Measurements from ENCODE around the gene GSTA1. TPM values are rescaled to one million over a fixed set of nuclear protein-coding genes. Genes with fewer than 3 reads are reported as not detected.
"Not testable (repeated sequence)": the region's sequence is repeated elsewhere in the genome, so short reads cannot be mapped to it uniquely, and the experiment has no call there.

Gene GSTA1
- total RNA-seq, result 1 to 10 TPM in 1 of 2 donors, under 1 TPM in 1; 0.50 to 8.1 TPM
- long read RNA-seq, partial matches to known transcripts, result 0 of 4 reads
- long read RNA-seq, other reads (novel, unspliced or antisense), result 0 of 4 reads

- DNase-seq; intact Hi-C loops (cut with DNase I, micrococcal nuclease): not testable (repeated sequence)
- ATAC-seq, result peak; percentile 83
Measured at GRCh38 chr6:52803668-52804255, at the start of gene GSTA1. TSS of gene GSTA1 (minus strand) at chr6:52803816. CDS start at chr6:52799267, 4,549 bp downstream.

GRCh38 chr6:52849137-52849536 lies 45.5 kb upstream of the GSTA1 start:
- DNase-seq (no peak), ATAC-seq (no peak)
- intact Hi-C loops (cut with DNase I, micrococcal nuclease), result no loop called here

GRCh38 chr6:52846002-52846401 lies 42.4 kb upstream of the GSTA1 start:
- intact Hi-C loops (cut with DNase I, micrococcal nuclease), result no loop called here
- DNase-seq, result no peak
- ATAC-seq, result no peak

- intact Hi-C loops (cut with DNase I, micrococcal nuclease), result no loop called here
- DNase-seq, result peak in 1 of 2 donors; percentile 16
- peak; percentile 73 for ATAC-seq
Measured at GRCh38 chr6:52843605-52844004, 40.0 kb upstream of the GSTA1 start.

- intact Hi-C loops (cut with DNase I, micrococcal nuclease), result no loop called here
- DNase-seq, result no peak
- no peak for ATAC-seq
Measured at GRCh38 chr6:52840763-52841585, 37.4 kb upstream of the GSTA1 start, which contains the start of gene GSTA5. TSS of gene GSTA5 (minus strand) at chr6:52840813.

GRCh38 chr6:52839124-52840055 lies 35.8 kb upstream of the GSTA1 start:
- peak; percentile 40 to 57 for DNase-seq
- ATAC-seq, result peak; percentile 96
- intact Hi-C loops (cut with DNase I, micrococcal nuclease), result no loop called here

GRCh38 chr6:52834481-52834880 lies 30.9 kb upstream of the GSTA1 start:
- DNase-seq, result no peak
- no peak for ATAC-seq
- intact Hi-C loops (cut with DNase I, micrococcal nuclease), result no loop called here

- DNase-seq; ATAC-seq; intact Hi-C loops (cut with DNase I, micrococcal nuclease): not testable (repeated sequence)
Measured at GRCh38 chr6:52830869-52831268, 27.3 kb upstream of the GSTA1 start.

- ATAC-seq (no peak), DNase-seq (no peak)
- intact Hi-C loops (cut with DNase I, micrococcal nuclease), result no loop called here
Measured at GRCh38 chr6:52829046-52829817, 25.6 kb upstream of the GSTA1 start.

GRCh38 chr6:52828621-52829020 lies 25.0 kb upstream of the GSTA1 start:
- DNase-seq; intact Hi-C loops (cut with DNase I, micrococcal nuclease); ATAC-seq: not testable (repeated sequence)

- intact Hi-C loops (cut with DNase I, micrococcal nuclease); DNase-seq; ATAC-seq: not testable (repeated sequence)
Measured at GRCh38 chr6:52827073-52827783, 23.6 kb upstream of the GSTA1 start.

- DNase-seq, result no peak
- ATAC-seq, result no peak
- intact Hi-C loops (cut with DNase I, micrococcal nuclease), result no loop called here
Measured at GRCh38 chr6:52826513-52826912, 22.9 kb upstream of the GSTA1 start.

- intact Hi-C loops (cut with DNase I, micrococcal nuclease); DNase-seq; ATAC-seq: not testable (repeated sequence)
Measured at GRCh38 chr6:52825900-52826459, 22.4 kb upstream of the GSTA1 start.

- not testable (repeated sequence) for DNase-seq
Measured at GRCh38 chr6:52825270-52825793, 21.7 kb upstream of the GSTA1 start.

GRCh38 chr6:52821842-52822241 lies 18.2 kb upstream of the GSTA1 start:
- intact Hi-C loops (cut with DNase I, micrococcal nuclease), result no loop called here
- no peak for DNase-seq
- no peak for ATAC-seq

More at GRCh38 chr6:52825270-52825793, 21.7 kb upstream of the GSTA1 start:
- ATAC-seq; intact Hi-C loops (cut with DNase I, micrococcal nuclease): not testable (repeated sequence)

GRCh38 chr6:52820198-52820597 lies 16.6 kb upstream of the GSTA1 start:
- no peak for ATAC-seq
- intact Hi-C loops (cut with DNase I, micrococcal nuclease), result no loop called here
- DNase-seq, result no peak
